ENCODE results near the gene APOD. TPM values are rescaled to one million over a fixed set of nuclear protein-coding genes. Genes with fewer than 3 reads are reported as not detected.
"Not testable (repeated sequence)": the region's sequence is repeated elsewhere in the genome, so short reads cannot be mapped to it uniquely, and the experiment has no call there.

APOD gene
- total RNA-seq, 1 donor from 2014 or later = 322 TPM

GRCh38 chr3:195620476-195620875 lies 36.7 kb upstream of the APOD start:
- DNase-seq; intact Hi-C loops (cut with DNase I); ATAC-seq (ENCODE audit: poor library complexity): not testable (repeated sequence)

GRCh38 chr3:195619591-195620369 lies 36.0 kb upstream of the APOD start:
- intact Hi-C loops (cut with DNase I); DNase-seq; ATAC-seq (ENCODE audit: poor library complexity): not testable (repeated sequence)

- DNase-seq; intact Hi-C loops (cut with DNase I): not testable (repeated sequence)
- peak; percentile 35 for ATAC-seq (ENCODE audit: poor library complexity)
Measured at GRCh38 chr3:195617784-195618659, 34.3 kb upstream of the APOD start.

GRCh38 chr3:195617134-195617533 lies 33.4 kb upstream of the APOD start:
- DNase-seq; ATAC-seq (ENCODE audit: poor library complexity); intact Hi-C loops (cut with DNase I): not testable (repeated sequence)

- ATAC-seq (ENCODE audit: poor library complexity) (no peak), DNase-seq (no peak)
- intact Hi-C loops (cut with DNase I) = no loop called here
Measured at GRCh38 chr3:195616681-195617080, 32.9 kb upstream of the APOD start.

- DNase-seq; ATAC-seq (ENCODE audit: poor library complexity); intact Hi-C loops (cut with DNase I): not testable (repeated sequence)
Measured at GRCh38 chr3:195615952-195616537, 32.3 kb upstream of the APOD start.

GRCh38 chr3:195614672-195615504 lies 31.1 kb upstream of the APOD start:
- ATAC-seq (ENCODE audit: poor library complexity); DNase-seq; intact Hi-C loops (cut with DNase I): not testable (repeated sequence)

GRCh38 chr3:195613468-195614069 lies 29.8 kb upstream of the APOD start:
- DNase-seq = no peak
- no peak for ATAC-seq (ENCODE audit: poor library complexity)
- intact Hi-C loops (cut with DNase I) = no loop called here

GRCh38 chr3:195612075-195612800 lies 28.5 kb upstream of the APOD start:
- ATAC-seq (ENCODE audit: poor library complexity) (no peak), DNase-seq (no peak)
- intact Hi-C loops (cut with DNase I) = no loop called here

GRCh38 chr3:195609229-195609628 lies 25.5 kb upstream of the APOD start:
- intact Hi-C loops (cut with DNase I) = no loop called here

GRCh38 chr3:195601785-195602184 lies 18.0 kb upstream of the APOD start:
- intact Hi-C loops (cut with DNase I); DNase-seq; ATAC-seq (ENCODE audit: poor library complexity): not testable (repeated sequence)

More at GRCh38 chr3:195609229-195609628, 25.5 kb upstream of the APOD start:
- DNase-seq (no peak), ATAC-seq (ENCODE audit: poor library complexity) (no peak)

- no peak for DNase-seq
- intact Hi-C loops (cut with DNase I) = no loop called here
- ATAC-seq (ENCODE audit: poor library complexity) = no peak
Measured at GRCh38 chr3:195601382-195601781, 17.6 kb upstream of the APOD start.

- ATAC-seq (ENCODE audit: poor library complexity) = not testable (repeated sequence)
Measured at GRCh38 chr3:195599926-195600325, 16.2 kb upstream of the APOD start.

GRCh38 chr3:195599516-195599915 lies 15.8 kb upstream of the APOD start:
- DNase-seq; intact Hi-C loops (cut with DNase I); ATAC-seq (ENCODE audit: poor library complexity): not testable (repeated sequence)

More at GRCh38 chr3:195599926-195600325, 16.2 kb upstream of the APOD start:
- intact Hi-C loops (cut with DNase I); DNase-seq: not testable (repeated sequence)

GRCh38 chr3:195597848-195598247 lies 14.1 kb upstream of the APOD start:
- intact Hi-C loops (cut with DNase I) = no loop called here
- ATAC-seq (ENCODE audit: poor library complexity) (peak; percentile 80), DNase-seq (no peak)

GRCh38 chr3:195597229-195597628 lies 13.5 kb upstream of the APOD start:
- DNase-seq (no peak), ATAC-seq (ENCODE audit: poor library complexity) (peak; percentile 55)
- intact Hi-C loops (cut with DNase I) = no loop called here

- intact Hi-C loops (cut with DNase I) = no loop called here
- ATAC-seq (ENCODE audit: poor library complexity) (peak; percentile 48), DNase-seq (no peak)
Measured at GRCh38 chr3:195596765-195597171, 13.0 kb upstream of the APOD start.
